ENCODE measurements around the gene FFAR4.

Gene FFAR4

GRCh38 chr10:93572606-93573005 lies 6.1 kb downstream of the FFAR4 start:
- no peak for DNase-seq (ENCODE audit: low read depth in 2 of 2)

GRCh38 chr10:93573051-93573909 lies 6.8 kb downstream of the FFAR4 start:
- DNase-seq (ENCODE audit: low read depth in 2 of 2): no peak

GRCh38 chr10:93573924-93574323 lies 7.5 kb downstream of the FFAR4 start:
- DNase-seq (ENCODE audit: low read depth in 2 of 2): no peak

- DNase-seq (ENCODE audit: low read depth in 2 of 2): no peak
These were observed 10.4 kb downstream of the FFAR4 start for GRCh38 chr10:93576888-93577287.

GRCh38 chr10:93577565-93577964 lies 11.1 kb downstream of the FFAR4 start:
- no peak for DNase-seq (ENCODE audit: low read depth in 2 of 2)

GRCh38 chr10:93579089-93579488 lies 12.6 kb downstream of the FFAR4 start:
- no peak for DNase-seq (ENCODE audit: low read depth in 2 of 2)

GRCh38 chr10:93579985-93580711 lies 13.7 kb downstream of the FFAR4 start:
- no peak for DNase-seq (ENCODE audit: low read depth in 2 of 2)

GRCh38 chr10:93580828-93581227 lies 14.4 kb downstream of the FFAR4 start:
- no peak for DNase-seq (ENCODE audit: low read depth in 2 of 2)

- no peak for DNase-seq (ENCODE audit: low read depth in 2 of 2)
These were observed 18.0 kb downstream of the FFAR4 start for GRCh38 chr10:93584445-93584844.

- DNase-seq (ENCODE audit: low read depth in 2 of 2): no peak
These were observed 23.4 kb downstream of the FFAR4 start for GRCh38 chr10:93589648-93590562.

- DNase-seq (ENCODE audit: low read depth in 2 of 2): no peak
These were observed 24.2 kb downstream of the FFAR4 start for GRCh38 chr10:93590638-93591037.

- DNase-seq (ENCODE audit: low read depth in 2 of 2): no peak
These were observed 24.8 kb downstream of the FFAR4 start for GRCh38 chr10:93591065-93591808.

- no peak for DNase-seq (ENCODE audit: low read depth in 2 of 2)
These were observed 26.8 kb downstream of the FFAR4 start for GRCh38 chr10:93593254-93593653.

- DNase-seq (ENCODE audit: low read depth in 2 of 2): no peak
These were observed 27.3 kb downstream of the FFAR4 start for GRCh38 chr10:93593749-93594148.

GRCh38 chr10:93594518-93594917 lies 28.1 kb downstream of the FFAR4 start:
- no peak for DNase-seq (ENCODE audit: low read depth in 2 of 2)

GRCh38 chr10:93595378-93596161 lies 29.1 kb downstream of the FFAR4 start:
- no peak for DNase-seq (ENCODE audit: low read depth in 2 of 2)

GRCh38 chr10:93596539-93596938 lies 30.1 kb downstream of the FFAR4 start:
- DNase-seq (ENCODE audit: low read depth in 2 of 2): no peak

GRCh38 chr10:93597075-93597599 lies 30.7 kb downstream of the FFAR4 start:
- DNase-seq (ENCODE audit: low read depth in 2 of 2): no peak

GRCh38 chr10:93598157-93598556 lies 31.7 kb downstream of the FFAR4 start:
- DNase-seq (ENCODE audit: low read depth in 2 of 2): no peak

GRCh38 chr10:93599335-93599734 lies 32.9 kb downstream of the FFAR4 start:
- DNase-seq (ENCODE audit: low read depth in 2 of 2): no peak
